Measurements from ENCODE around the gene STARD3. TPM values are rescaled to one million over a fixed set of nuclear protein-coding genes. Genes with fewer than 3 reads are reported as not detected.

Gene STARD3
- total and polyA plus RNA-seq, 2 experiments from 2014 or later: 61.6 to 90.3 TPM

- H3K4me2 ChIP-seq: peak overlapping the region; percentile 87
- H3K27me3 ChIP-seq: no peaks in the 10 kb centered on the region
- no peak for DNase-seq (ENCODE audit: low spot score)
- H3K27ac ChIP-seq: no peak overlapping the region
- H3K36me3 ChIP-seq (replicated peaks; ENCODE audit: insufficient read depth, low read depth): no peaks in the 10 kb centered on the region
- H3K4me1 ChIP-seq (ENCODE audit: insufficient read depth): peaks cover 38% of the 10 kb centered on the region
- H3K4me3 ChIP-seq: no peak overlapping the region
- peaks cover 9% of the 10 kb centered on the region for H4K20me1 ChIP-seq (ENCODE audit: insufficient read depth, poor library complexity, severe bottlenecking)
- peaks cover 76% of the 10 kb centered on the region for H3K79me2 ChIP-seq
- H3K9me2 ChIP-seq (replicated peaks; ENCODE audit: insufficient read depth): no peaks in the 10 kb centered on the region
- H3K9me3 ChIP-seq (ENCODE audit: low read depth): no peaks in the 10 kb centered on the region
- TF ChIP-seq CTCF (IDR thresholded peaks at IDR 0.05; ENCODE audit: poor library complexity) (no peak), EZH2 (IDR thresholded peaks at IDR 0.05; ENCODE audit: borderline replicate concordance) (no peak), EZH2phosphoT487 (IDR thresholded peaks at IDR 0.05; ENCODE audit: low read depth, severe bottlenecking, unreplicated experiment) (no peak)
- H2AFZ ChIP-seq: no peak overlapping the region
- 85% methylated on average over 11 of the region's 11 CpGs for WGBS (ENCODE audit: low lambda C conversion rate, missing lambda C conversion rate)
These were observed 2.9 kb downstream of the STARD3 start for GRCh38 chr17:39639566-39640458.

- Histone ChIP-seq H3K27ac (no peak overlapping the region), H3K4me3 (no peak overlapping the region), H2AFZ (no peak overlapping the region), H3K9me2 (replicated peaks; ENCODE audit: insufficient read depth) (no peaks in the 10 kb centered on the region), H3K4me2 (peak overlapping the region; percentile 16), H3K27me3 (no peaks in the 10 kb centered on the region), H4K20me1 (ENCODE audit: insufficient read depth, poor library complexity, severe bottlenecking) (peaks cover 9% of the 10 kb centered on the region), H3K4me1 (ENCODE audit: insufficient read depth) (peaks cover 38% of the 10 kb centered on the region), H3K36me3 (replicated peaks; ENCODE audit: insufficient read depth, low read depth) (no peaks in the 10 kb centered on the region), H3K79me2 (peaks cover 84% of the 10 kb centered on the region), H3K9me3 (ENCODE audit: low read depth) (no peaks in the 10 kb centered on the region)
- 78% methylated on average over 4 of the region's 4 CpGs for WGBS (ENCODE audit: low lambda C conversion rate, missing lambda C conversion rate)
- no peak for DNase-seq (ENCODE audit: low spot score)
- TF ChIP-seq CTCF (IDR thresholded peaks at IDR 0.05; ENCODE audit: poor library complexity): no peak
- no peak for TF ChIP-seq EZH2phosphoT487 (IDR thresholded peaks at IDR 0.05; ENCODE audit: low read depth, severe bottlenecking, unreplicated experiment)
- no peak for TF ChIP-seq EZH2 (IDR thresholded peaks at IDR 0.05; ENCODE audit: borderline replicate concordance)
These were observed 3.7 kb downstream of the STARD3 start for GRCh38 chr17:39640591-39641031.

GRCh38 chr17:39641097-39641496, 4.2 kb downstream of the STARD3 start:
- no peaks in the 10 kb centered on the region for H3K9me2 ChIP-seq (replicated peaks; ENCODE audit: insufficient read depth)
- H3K36me3 ChIP-seq (replicated peaks; ENCODE audit: insufficient read depth, low read depth): no peaks in the 10 kb centered on the region
- H3K27me3 ChIP-seq: no peaks in the 10 kb centered on the region
- H3K79me2 ChIP-seq: peaks cover 87% of the 10 kb centered on the region
- no peak overlapping the region for H3K4me3 ChIP-seq
- no peaks in the 10 kb centered on the region for H3K9me3 ChIP-seq (ENCODE audit: low read depth)
- DNase-seq (ENCODE audit: low spot score): no peak
- H4K20me1 ChIP-seq (ENCODE audit: insufficient read depth, poor library complexity, severe bottlenecking): peaks cover 9% of the 10 kb centered on the region
- H3K4me1 ChIP-seq (ENCODE audit: insufficient read depth): peaks cover 38% of the 10 kb centered on the region
- H3K4me2 ChIP-seq: peak overlapping the region; percentile 16
- H2AFZ ChIP-seq: no peak overlapping the region
- TF ChIP-seq EZH2phosphoT487 (IDR thresholded peaks at IDR 0.05; ENCODE audit: low read depth, severe bottlenecking, unreplicated experiment): no peak
- no peak for TF ChIP-seq CTCF (IDR thresholded peaks at IDR 0.05; ENCODE audit: poor library complexity)
- TF ChIP-seq EZH2 (IDR thresholded peaks at IDR 0.05; ENCODE audit: borderline replicate concordance): no peak
- WGBS (ENCODE audit: low lambda C conversion rate, missing lambda C conversion rate): 93% methylated on average over 4 of the region's 4 CpGs
- no peak overlapping the region for H3K27ac ChIP-seq

Data from hepatocyte (in vitro differentiated cells).